ENCODE data around the gene FKBP5.

GRCh38 chr6:35613762-35614161 is 75.0 kb downstream of the FKBP5 start:
- TF ChIP-seq, protein P1, sequence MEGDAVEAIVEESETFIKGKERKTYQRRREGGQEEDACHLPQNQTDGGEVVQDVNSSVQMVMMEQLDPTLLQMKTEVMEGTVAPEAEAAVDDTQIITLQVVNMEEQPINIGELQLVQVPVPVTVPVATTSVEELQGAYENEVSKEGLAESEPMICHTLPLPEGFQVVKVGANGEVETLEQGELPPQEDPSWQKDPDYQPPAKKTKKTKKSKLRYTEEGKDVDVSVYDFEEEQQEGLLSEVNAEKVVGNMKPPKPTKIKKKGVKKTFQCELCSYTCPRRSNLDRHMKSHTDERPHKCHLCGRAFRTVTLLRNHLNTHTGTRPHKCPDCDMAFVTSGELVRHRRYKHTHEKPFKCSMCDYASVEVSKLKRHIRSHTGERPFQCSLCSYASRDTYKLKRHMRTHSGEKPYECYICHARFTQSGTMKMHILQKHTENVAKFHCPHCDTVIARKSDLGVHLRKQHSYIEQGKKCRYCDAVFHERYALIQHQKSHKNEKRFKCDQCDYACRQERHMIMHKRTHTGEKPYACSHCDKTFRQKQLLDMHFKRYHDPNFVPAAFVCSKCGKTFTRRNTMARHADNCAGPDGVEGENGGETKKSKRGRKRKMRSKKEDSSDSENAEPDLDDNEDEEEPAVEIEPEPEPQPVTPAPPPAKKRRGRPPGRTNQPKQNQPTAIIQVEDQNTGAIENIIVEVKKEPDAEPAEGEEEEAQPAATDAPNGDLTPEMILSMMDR (IDR thresholded peaks at IDR 0.05) = no peak
- TF ChIP-seq POLR2A (IDR thresholded peaks at IDR 0.05) = no peak

Data from testis (tissue), 2 donors.